Astrocyte (in vitro differentiated cells and primary cell): ENCODE data around the gene ARSG.

Experiments
- CTCF ChIP-seq: IDR thresholded peaks from 2 replicates; pipeline ENCODE4 v1.5.1; 2011; ENCODE audit warnings: low read depth, mild to moderate bottlenecking, inconsistent platforms, low read length, moderate library complexity; ENCODE audit not compliant: insufficient read depth
- EZH2 ChIP-seq: IDR thresholded peaks from 2 replicates; pipeline ENCODE4 v1.6.1; 2012; ENCODE audit warnings: mild to moderate bottlenecking, low read length, inconsistent platforms; ENCODE audit not compliant: insufficient read depth

DNA sequence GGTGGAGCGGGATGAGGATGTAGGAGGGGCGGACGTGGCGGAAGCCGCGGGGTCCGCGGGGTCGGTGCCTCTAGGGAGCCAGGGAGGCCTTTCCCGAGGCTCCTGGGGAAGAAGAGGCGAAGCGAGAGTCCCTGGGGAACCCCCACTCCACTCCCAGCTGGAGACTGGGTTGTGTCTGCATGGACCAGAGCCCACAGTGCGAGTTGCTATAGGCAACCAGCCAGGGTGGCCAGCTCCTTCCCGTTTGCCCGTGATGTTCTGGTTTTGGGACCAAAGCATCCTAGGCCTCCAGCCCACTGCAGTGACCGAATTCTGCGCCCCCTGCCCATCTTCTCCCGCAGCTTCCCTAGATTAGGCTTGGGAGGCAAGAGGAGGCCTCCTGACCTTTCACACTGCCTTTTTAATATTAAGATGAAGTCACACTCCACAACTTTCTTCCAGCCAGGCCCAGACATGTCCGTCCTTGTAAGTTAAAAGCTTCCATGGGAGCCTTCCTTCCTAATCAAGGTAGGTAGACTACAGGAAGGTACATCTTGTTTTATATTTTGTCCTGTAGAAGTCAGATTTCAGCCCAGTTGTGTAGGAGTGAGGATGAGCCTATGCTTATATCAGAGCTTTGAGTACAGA, 43.0 kb upstream of the ARSG start:
- no peak for TF ChIP-seq CTCF
- TF ChIP-seq EZH2 = no peak
